ENCODE results near the gene ZNF783.
A peak's percentile ranks its signal among the peaks of the same experiment; 100 is the strongest.

Gene ZNF783

GRCh38 chr7:149261829-149262617 lies at the start of gene ZNF783:
TSS of gene ZNF783 (plus strand) at chr7:149262196. CDS start at chr7:149262334, 138 bp downstream.
- peak within 1 kb of the TSS; percentile 65 for H3K4me3 ChIP-seq (ENCODE audit: low read length)
- peak; percentile 90 for DNase-seq (ENCODE audit: low read depth)
- TF ChIP-seq CTCF (conservative IDR thresholded peaks at IDR 0.05; ENCODE audit: low read length), result peak; percentile 44

- no peak for TF ChIP-seq CTCF (conservative IDR thresholded peaks at IDR 0.05; ENCODE audit: low read length)
- DNase-seq (ENCODE audit: low read depth), result no peak
Measured at GRCh38 chr7:149214020-149214720, 47.8 kb upstream of the ZNF783 start.

GRCh38 chr7:149216402-149216801 lies 45.6 kb upstream of the ZNF783 start:
- no peak overlapping the region for H3K4me3 ChIP-seq (ENCODE audit: low read length)
- DNase-seq (ENCODE audit: low read depth), result no peak

More at GRCh38 chr7:149214020-149214720, 47.8 kb upstream of the ZNF783 start:
- H3K4me3 ChIP-seq (ENCODE audit: low read length), result no peak overlapping the region

GRCh38 chr7:149217570-149217969 lies 44.4 kb upstream of the ZNF783 start:
- no peak for TF ChIP-seq CTCF (conservative IDR thresholded peaks at IDR 0.05; ENCODE audit: low read length)
- DNase-seq (ENCODE audit: low read depth), result no peak
- H3K4me3 ChIP-seq (ENCODE audit: low read length), result no peak overlapping the region

More at GRCh38 chr7:149216402-149216801, 45.6 kb upstream of the ZNF783 start:
- no peak for TF ChIP-seq CTCF (conservative IDR thresholded peaks at IDR 0.05; ENCODE audit: low read length)

GRCh38 chr7:149218469-149219420 lies 43.3 kb upstream of the ZNF783 start:
- no peak overlapping the region for H3K4me3 ChIP-seq (ENCODE audit: low read length)
- DNase-seq (ENCODE audit: low read depth), result no peak
- TF ChIP-seq CTCF (conservative IDR thresholded peaks at IDR 0.05; ENCODE audit: low read length), result no peak

- no peak for TF ChIP-seq CTCF (conservative IDR thresholded peaks at IDR 0.05; ENCODE audit: low read length)
- DNase-seq (ENCODE audit: low read depth), result peak; percentile 76
- no peak overlapping the region for H3K4me3 ChIP-seq (ENCODE audit: low read length)
Measured at GRCh38 chr7:149220534-149220933, 41.5 kb upstream of the ZNF783 start.

Data from AG10803 (cell line).